Measurements from ENCODE around the gene MCTP1. TPM values are rescaled to one million over a fixed set of nuclear protein-coding genes. Genes with fewer than 3 reads are reported as not detected.

Gene MCTP1
- total RNA-seq, 1 experiment from 2014 or later, result 0.44 TPM

DNA sequence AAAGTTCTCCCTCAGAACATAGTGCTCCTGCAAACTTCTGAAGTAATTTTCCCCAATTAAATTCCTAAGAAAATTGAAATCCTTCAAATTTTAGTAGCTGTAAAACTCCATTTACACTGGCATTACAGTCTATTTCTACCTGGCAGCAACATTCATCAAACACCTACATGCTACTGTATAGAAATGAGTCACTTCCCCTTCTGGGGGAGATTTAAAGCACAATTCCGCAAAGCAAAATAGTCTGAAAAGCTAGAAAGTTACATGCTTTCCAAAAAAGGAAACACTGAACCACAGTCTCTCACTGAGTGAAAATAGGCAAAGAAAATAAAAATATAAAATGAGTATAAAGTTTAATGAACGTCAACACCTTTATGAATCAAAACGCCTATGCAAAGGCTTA is 43.3 kb downstream of the MCTP1 start:
- RAD21 ChIA-PET (ENCODE audit: low non-redundant PET in 1 of 2, low total read pairs in 2 of 2, uncharacterized antibody in 2 of 2, unreplicated experiment in 2 of 2), result no interaction called here
- BruUV-seq (replicated peaks), result no TSS peak
- CTCF ChIA-PET, result no interaction called here
- Histone ChIP-seq H3K36me3 (ENCODE audit: control insufficient read depth in 1 of 2, insufficient read depth in 2 of 2, low read length in 2 of 2) (no peaks in the 10 kb centered on the region), H3K27me3 (ENCODE audit: insufficient read depth, low read length) (no peaks in the 10 kb centered on the region; the same call in 1 of the 2 replicates), H3K9ac (ENCODE audit: low read length) (no peak overlapping the region), H3K9me2 (ENCODE audit: insufficient read depth) (no peaks in the 10 kb centered on the region), H3K4me3 (replicated peaks in 1 of 2; ENCODE audit: low read depth in 1 of 2, low read length in 2 of 2) (no peak overlapping the region), H3K4me1 (ENCODE audit: control insufficient read depth in 1 of 2, insufficient read depth in 2 of 2, low read length in 2 of 2) (no peaks in the 10 kb centered on the region), H3K27ac (ENCODE audit: low read depth, low read length) (no peak overlapping the region), H2AFZ (ENCODE audit: low read depth, low read length, poor library complexity, severe bottlenecking) (no peak overlapping the region), H3K79me2 (ENCODE audit: insufficient read depth, low read length) (no peaks in the 10 kb centered on the region), H3K4me2 (ENCODE audit: low read length) (no peak overlapping the region), H4K20me1 (ENCODE audit: insufficient read depth) (no peaks in the 10 kb centered on the region), H3K9me3 (ENCODE audit: control insufficient read depth in 1 of 2, insufficient read depth in 1 of 2, low read depth in 1 of 2, low read length in 2 of 2) (no peaks in the 10 kb centered on the region)
- TF ChIP-seq POLR2A (IDR thresholded peaks at IDR 0.05; ENCODE audit: borderline replicate concordance, extremely low read depth, insufficient read depth, insufficient read length), result no peak
- TF ChIP-seq, protein P1, sequence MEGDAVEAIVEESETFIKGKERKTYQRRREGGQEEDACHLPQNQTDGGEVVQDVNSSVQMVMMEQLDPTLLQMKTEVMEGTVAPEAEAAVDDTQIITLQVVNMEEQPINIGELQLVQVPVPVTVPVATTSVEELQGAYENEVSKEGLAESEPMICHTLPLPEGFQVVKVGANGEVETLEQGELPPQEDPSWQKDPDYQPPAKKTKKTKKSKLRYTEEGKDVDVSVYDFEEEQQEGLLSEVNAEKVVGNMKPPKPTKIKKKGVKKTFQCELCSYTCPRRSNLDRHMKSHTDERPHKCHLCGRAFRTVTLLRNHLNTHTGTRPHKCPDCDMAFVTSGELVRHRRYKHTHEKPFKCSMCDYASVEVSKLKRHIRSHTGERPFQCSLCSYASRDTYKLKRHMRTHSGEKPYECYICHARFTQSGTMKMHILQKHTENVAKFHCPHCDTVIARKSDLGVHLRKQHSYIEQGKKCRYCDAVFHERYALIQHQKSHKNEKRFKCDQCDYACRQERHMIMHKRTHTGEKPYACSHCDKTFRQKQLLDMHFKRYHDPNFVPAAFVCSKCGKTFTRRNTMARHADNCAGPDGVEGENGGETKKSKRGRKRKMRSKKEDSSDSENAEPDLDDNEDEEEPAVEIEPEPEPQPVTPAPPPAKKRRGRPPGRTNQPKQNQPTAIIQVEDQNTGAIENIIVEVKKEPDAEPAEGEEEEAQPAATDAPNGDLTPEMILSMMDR (IDR thresholded peaks at IDR 0.05 in 2 of 3, conservative IDR thresholded peaks at IDR 0.05 in 1 of 3; ENCODE audit: borderline replicate concordance in 1 of 3, insufficient read depth in 1 of 3, low read depth in 2 of 3, low read length in 2 of 3), result no peak
- TF ChIP-seq JUND (IDR thresholded peaks at IDR 0.05), result no peak
- TF ChIP-seq ZFX (IDR thresholded peaks at IDR 0.05), result no peak
- TF ChIP-seq TCF7L2 (IDR thresholded peaks at IDR 0.05; ENCODE audit: borderline replicate concordance, extremely low read depth, insufficient read depth, insufficient read length), result no peak
- TF ChIP-seq REST (IDR thresholded peaks at IDR 0.05; ENCODE audit: low read depth), result no peak
- TF ChIP-seq EZH2phosphoT487 (IDR thresholded peaks at IDR 0.05; ENCODE audit: borderline replicate concordance), result no peak
- no peak for TF ChIP-seq RAD21 (IDR thresholded peaks at IDR 0.05; ENCODE audit: low read depth)
- TF ChIP-seq POLR2AphosphoS5 (IDR thresholded peaks at IDR 0.05; ENCODE audit: low read depth, low read length), result no peak
- TF ChIP-seq SIN3A (IDR thresholded peaks at IDR 0.05; ENCODE audit: low read depth), result no peak
- no peak for TF ChIP-seq FOSL1 (IDR thresholded peaks at IDR 0.05; ENCODE audit: low read depth)
- TF ChIP-seq, protein P2, sequence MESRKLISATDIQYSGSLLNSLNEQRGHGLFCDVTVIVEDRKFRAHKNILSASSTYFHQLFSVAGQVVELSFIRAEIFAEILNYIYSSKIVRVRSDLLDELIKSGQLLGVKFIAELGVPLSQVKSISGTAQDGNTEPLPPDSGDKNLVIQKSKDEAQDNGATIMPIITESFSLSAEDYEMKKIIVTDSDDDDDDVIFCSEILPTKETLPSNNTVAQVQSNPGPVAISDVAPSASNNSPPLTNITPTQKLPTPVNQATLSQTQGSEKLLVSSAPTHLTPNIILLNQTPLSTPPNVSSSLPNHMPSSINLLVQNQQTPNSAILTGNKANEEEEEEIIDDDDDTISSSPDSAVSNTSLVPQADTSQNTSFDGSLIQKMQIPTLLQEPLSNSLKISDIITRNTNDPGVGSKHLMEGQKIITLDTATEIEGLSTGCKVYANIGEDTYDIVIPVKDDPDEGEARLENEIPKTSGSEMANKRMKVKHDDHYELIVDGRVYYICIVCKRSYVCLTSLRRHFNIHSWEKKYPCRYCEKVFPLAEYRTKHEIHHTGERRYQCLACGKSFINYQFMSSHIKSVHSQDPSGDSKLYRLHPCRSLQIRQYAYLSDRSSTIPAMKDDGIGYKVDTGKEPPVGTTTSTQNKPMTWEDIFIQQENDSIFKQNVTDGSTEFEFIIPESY (IDR thresholded peaks at IDR 0.05; ENCODE audit: extremely low read depth, insufficient replicate concordance, low read length), result no peak
- TF ChIP-seq SRF (IDR thresholded peaks at IDR 0.05; ENCODE audit: low read depth), result no peak
- TF ChIP-seq ZNF274 (IDR thresholded peaks at IDR 0.05; ENCODE audit: low read depth, low read length), result no peak
- no peak for TF ChIP-seq EGR1 (IDR thresholded peaks at IDR 0.05; ENCODE audit: low read depth)
- no peak for TF ChIP-seq ELF1 (IDR thresholded peaks at IDR 0.05; ENCODE audit: borderline replicate concordance, low read depth)
- TF ChIP-seq CBX3 (IDR thresholded peaks at IDR 0.05; ENCODE audit: low read depth), result no peak
- TF ChIP-seq EZH2 (IDR thresholded peaks at IDR 0.05), result no peak
- TF ChIP-seq SP1 (IDR thresholded peaks at IDR 0.05; ENCODE audit: low read depth), result no peak
- TF ChIP-seq, protein P3, sequence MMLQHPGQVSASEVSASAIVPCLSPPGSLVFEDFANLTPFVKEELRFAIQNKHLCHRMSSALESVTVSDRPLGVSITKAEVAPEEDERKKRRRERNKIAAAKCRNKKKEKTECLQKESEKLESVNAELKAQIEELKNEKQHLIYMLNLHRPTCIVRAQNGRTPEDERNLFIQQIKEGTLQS (IDR thresholded peaks at IDR 0.05), result no peak
- ATAC-seq (no peak), DNase-seq (ENCODE audit: low read depth, low spot score) (no peak)
- intact Hi-C loops (cut with micrococcal nuclease), result no loop called here
- POLR2A ChIA-PET, result no interaction called here

All from HCT116 (cell line).